GM18502 (cell line): ENCODE measurements around the gene MYO1B.
A peak's percentile ranks its signal among the peaks of the same experiment; 100 is the strongest.

ENCODE experiments used
- ATAC-seq: cut with Tn5 transposase; IDR thresholded peaks from one replicate; pipeline ENCODE4 v1.9.1; 2021; ENCODE audit warnings: mild to moderate bottlenecking; ENCODE audit not compliant: unreplicated experiment, poor library complexity

MYO1B gene

GRCh38 chr2:191225126-191225525 is 20.1 kb upstream of the MYO1B start:
- no peak for ATAC-seq

GRCh38 chr2:191225690-191226089 is 19.5 kb upstream of the MYO1B start:
- no peak for ATAC-seq

- no peak for ATAC-seq
These were observed 19.0 kb upstream of the MYO1B start for GRCh38 chr2:191226196-191226595.

- no peak for ATAC-seq
These were observed 16.9 kb upstream of the MYO1B start for GRCh38 chr2:191228333-191228732.

GRCh38 chr2:191228861-191229260 is 16.3 kb upstream of the MYO1B start:
- ATAC-seq, result no peak

GRCh38 chr2:191230174-191230573 is 15.0 kb upstream of the MYO1B start:
- ATAC-seq, result no peak

GRCh38 chr2:191231995-191232394 is 13.2 kb upstream of the MYO1B start:
- ATAC-seq, result no peak

- no peak for ATAC-seq
These were observed 11.7 kb upstream of the MYO1B start for GRCh38 chr2:191233533-191233932.

GRCh38 chr2:191234376-191234775 is 10.8 kb upstream of the MYO1B start:
- ATAC-seq, result no peak

GRCh38 chr2:191240871-191241270 is 4.3 kb upstream of the MYO1B start:
- ATAC-seq, result no peak

- no peak for ATAC-seq
These were observed 3.8 kb upstream of the MYO1B start for GRCh38 chr2:191241418-191241817.

- ATAC-seq, result peak; percentile 35
These were observed 2.0 kb upstream of the MYO1B start for GRCh38 chr2:191243154-191243553.

GRCh38 chr2:191244350-191244749 is 854 bp upstream of the MYO1B start:
- ATAC-seq, result no peak

- no peak for ATAC-seq
These were observed 796 bp downstream of the MYO1B start for GRCh38 chr2:191245869-191246531.

GRCh38 chr2:191246820-191247380 is 1.7 kb downstream of the MYO1B start:
- no peak for ATAC-seq

- no peak for ATAC-seq
These were observed 2.3 kb downstream of the MYO1B start for GRCh38 chr2:191247381-191248057.

- ATAC-seq, result no peak
These were observed 4.1 kb downstream of the MYO1B start for GRCh38 chr2:191249156-191249813.

GRCh38 chr2:191250400-191250799 is 5.2 kb downstream of the MYO1B start:
- no peak for ATAC-seq

GRCh38 chr2:191250986-191251385 is 5.8 kb downstream of the MYO1B start:
- ATAC-seq, result no peak

- no peak for ATAC-seq
These were observed 7.5 kb downstream of the MYO1B start for GRCh38 chr2:191252699-191253098.

GRCh38 chr2:191253476-191253875 is 8.3 kb downstream of the MYO1B start:
- no peak for ATAC-seq
